Endothelial cell of umbilical vein (primary cell): ENCODE results near the gene CASK.

Experiments
- EZH2 ChIP-seq: IDR thresholded peaks from 2 replicates; pipeline ENCODE4 v1.6.1; 2012; ENCODE audit warnings: borderline replicate concordance, low read depth, mild to moderate bottlenecking, moderate library complexity, low read length, inconsistent platforms; ENCODE audit not compliant: severe bottlenecking
- GATA2 ChIP-seq: IDR thresholded peaks from 2 replicates; pipeline ENCODE4 v1.7.0; 2011; ENCODE audit warnings: low read depth, mild to moderate bottlenecking, moderate library complexity, mixed read lengths, low read length; ENCODE audit not compliant: insufficient read length, insufficient read depth
- JUN ChIP-seq: IDR thresholded peaks from 2 replicates; pipeline ENCODE4 v1.6.1; 2011; ENCODE audit warnings: borderline replicate concordance, low read depth; ENCODE audit not compliant: insufficient read length, insufficient read depth
- MYC ChIP-seq: IDR thresholded peaks from one replicate; pipeline ENCODE4 v1.6.1; 2011; ENCODE audit warnings: mild to moderate bottlenecking, low read depth, low read length
- POLR2A ChIP-seq: IDR thresholded peaks from 2 replicates; pipeline ENCODE4 v1.6.1; 2012; ENCODE audit warnings: low read depth, mild to moderate bottlenecking, control low read depth, low read length
- POLR2AphosphoS5 ChIP-seq: IDR thresholded peaks from 2 replicates; pipeline ENCODE4 v1.6.1; 2012; ENCODE audit warnings: low read depth, mild to moderate bottlenecking, control low read depth, low read length, moderate library complexity; ENCODE audit not compliant: insufficient read depth
- TF ChIP-seq, protein P1 (sequence below), 2 donors: IDR thresholded peaks; 1 replicate in 1 of 2; 2 replicates in 1 of 2; pipeline ENCODE4 v1.5.1; 2011; ENCODE audit warnings: low read length in 2 of 2, mild to moderate bottlenecking in 2 of 2, moderate library complexity in 2 of 2, control low read depth in 1 of 2, inconsistent platforms in 1 of 2, low read depth in 1 of 2; ENCODE audit not compliant: insufficient read depth in 1 of 2; ENCODE audit errors: extremely low read depth in 1 of 2
- TF ChIP-seq, protein P2 (sequence below): IDR thresholded peaks from 2 replicates; pipeline ENCODE4 v1.6.1; 2011; ENCODE audit not compliant: insufficient read depth, insufficient read length

DNA sequence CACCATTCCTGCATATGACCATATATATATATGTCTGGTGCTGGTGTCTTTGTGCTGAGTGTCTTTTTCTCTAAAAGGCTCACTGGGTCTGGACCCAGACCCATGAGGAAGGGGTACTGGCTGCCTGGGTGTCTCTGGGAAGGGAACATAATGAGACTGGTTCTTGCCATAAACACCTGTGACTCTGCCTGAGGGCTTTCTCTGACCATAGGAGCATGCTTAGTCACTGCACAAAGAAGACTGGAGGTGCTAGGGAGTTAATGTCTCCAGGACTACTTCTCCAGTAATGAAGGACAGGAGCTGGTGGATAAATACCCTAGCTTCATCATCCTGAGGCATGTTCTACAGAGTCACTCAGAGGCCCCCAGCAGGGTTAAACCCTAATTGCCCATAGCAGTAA is 47.1 kb upstream of the CASK start:
- TF ChIP-seq POLR2A = no peak
- TF ChIP-seq, protein P1, sequence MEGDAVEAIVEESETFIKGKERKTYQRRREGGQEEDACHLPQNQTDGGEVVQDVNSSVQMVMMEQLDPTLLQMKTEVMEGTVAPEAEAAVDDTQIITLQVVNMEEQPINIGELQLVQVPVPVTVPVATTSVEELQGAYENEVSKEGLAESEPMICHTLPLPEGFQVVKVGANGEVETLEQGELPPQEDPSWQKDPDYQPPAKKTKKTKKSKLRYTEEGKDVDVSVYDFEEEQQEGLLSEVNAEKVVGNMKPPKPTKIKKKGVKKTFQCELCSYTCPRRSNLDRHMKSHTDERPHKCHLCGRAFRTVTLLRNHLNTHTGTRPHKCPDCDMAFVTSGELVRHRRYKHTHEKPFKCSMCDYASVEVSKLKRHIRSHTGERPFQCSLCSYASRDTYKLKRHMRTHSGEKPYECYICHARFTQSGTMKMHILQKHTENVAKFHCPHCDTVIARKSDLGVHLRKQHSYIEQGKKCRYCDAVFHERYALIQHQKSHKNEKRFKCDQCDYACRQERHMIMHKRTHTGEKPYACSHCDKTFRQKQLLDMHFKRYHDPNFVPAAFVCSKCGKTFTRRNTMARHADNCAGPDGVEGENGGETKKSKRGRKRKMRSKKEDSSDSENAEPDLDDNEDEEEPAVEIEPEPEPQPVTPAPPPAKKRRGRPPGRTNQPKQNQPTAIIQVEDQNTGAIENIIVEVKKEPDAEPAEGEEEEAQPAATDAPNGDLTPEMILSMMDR (IDR thresholded peaks at IDR 0.05; ENCODE audit: extremely low read depth in 1 of 2, insufficient read depth in 1 of 2, low read depth in 1 of 2, low read length in 2 of 2) = no peak
- no peak for TF ChIP-seq EZH2
- TF ChIP-seq POLR2AphosphoS5 = no peak
- no peak for TF ChIP-seq JUN
- TF ChIP-seq, protein P2, sequence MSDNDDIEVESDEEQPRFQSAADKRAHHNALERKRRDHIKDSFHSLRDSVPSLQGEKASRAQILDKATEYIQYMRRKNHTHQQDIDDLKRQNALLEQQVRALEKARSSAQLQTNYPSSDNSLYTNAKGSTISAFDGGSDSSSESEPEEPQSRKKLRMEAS = no peak
- no peak for TF ChIP-seq MYC
- no peak for TF ChIP-seq GATA2
